GM12892 (cell line): ENCODE results near the gene SUV39H1. TPM values are rescaled to one million over a fixed set of nuclear protein-coding genes. Genes with fewer than 3 reads are reported as not detected.
"Not testable (repeated sequence)": the region's sequence is repeated elsewhere in the genome, so short reads cannot be mapped to it uniquely, and the experiment has no call there.

Experiments used
- DNase-seq: peaks from one replicate; pipeline ENCODE4 v3.0.0; 2011; ENCODE audit not compliant: insufficient read length
- FAIRE-seq: peaks from 2 replicates; lab custom pipeline; 2011; peaks lifted over from hg19 to GRCh38; lab: Jason Lieb, UNC
- POLR2A ChIP-seq: IDR thresholded peaks from 2 replicates; pipeline ENCODE4 v1.6.1; 2011; ENCODE audit warnings: low read depth, low read length, control low read depth
- POLR2AphosphoS5 ChIP-seq: IDR thresholded peaks from 2 replicates; pipeline ENCODE4 v1.6.1; 2011; ENCODE audit warnings: low read depth, low read length, control low read depth
- TAF1 ChIP-seq: IDR thresholded peaks from 2 replicates; pipeline ENCODE4 v1.6.1; 2011; ENCODE audit warnings: low read depth, mild to moderate bottlenecking, control low read depth, low read length, borderline replicate concordance
- polyA plus RNA-seq: library from polyadenylated mRNA; unstranded; fragments of >200 nt; gene quantifications from one replicate; pipeline ENCODE4 v1.2.1, GENCODE V29; 2012; ENCODE audit warnings: missing spikeins, inconsistent platforms; ENCODE audit not compliant: missing spikeins

SUV39H1 gene
- polyA plus RNA-seq: 8.3 TPM

- FAIRE-seq (peak; percentile 84), DNase-seq (peak; percentile 92)
- TF ChIP-seq TAF1 (peak; percentile 59), POLR2A (peak; percentile 66; the same call in 1 of the 2 replicates), POLR2AphosphoS5 (0 out of 2 replicates have a peak, but pooled peaks have one; percentile 58)
Measured at GRCh38 chrX:48696301-48696908, at the start of gene SUV39H1. Gene SUV39H1 (plus strand): TSS chrX:48696734. CDS start chrX:48696785, 51 bp downstream.

GRCh38 chrX:48648336-48648751 is 48.2 kb upstream of the SUV39H1 start:
- no peak for DNase-seq
- FAIRE-seq: no peak
- TF ChIP-seq POLR2A (no peak), POLR2AphosphoS5 (no peak), TAF1 (no peak)

GRCh38 chrX:48649102-48649501 is 47.4 kb upstream of the SUV39H1 start:
- TF ChIP-seq POLR2AphosphoS5 (no peak), TAF1 (no peak), POLR2A (no peak)
- DNase-seq (no peak), FAIRE-seq (no peak)

- DNase-seq, FAIRE-seq: not testable (repeated sequence)
Measured at GRCh38 chrX:48652055-48652579, 44.4 kb upstream of the SUV39H1 start.

GRCh38 chrX:48654746-48655145 is 41.8 kb upstream of the SUV39H1 start:
- not testable (repeated sequence) for FAIRE-seq, DNase-seq

GRCh38 chrX:48659686-48660085 is 36.8 kb upstream of the SUV39H1 start:
- DNase-seq, FAIRE-seq: not testable (repeated sequence)

- no peak for DNase-seq
- FAIRE-seq: no peak
- no peak for TF ChIP-seq POLR2AphosphoS5
- no peak for TF ChIP-seq POLR2A
Measured at GRCh38 chrX:48663241-48663640, 33.3 kb upstream of the SUV39H1 start.

GRCh38 chrX:48664156-48664555 is 32.4 kb upstream of the SUV39H1 start:
- no peak for TF ChIP-seq POLR2AphosphoS5
- TF ChIP-seq TAF1: no peak
- no peak for TF ChIP-seq POLR2A
- no peak for FAIRE-seq
- DNase-seq: no peak

GRCh38 chrX:48665991-48666390 is 30.5 kb upstream of the SUV39H1 start:
- FAIRE-seq (no peak), DNase-seq (no peak)
- TF ChIP-seq TAF1: no peak
- TF ChIP-seq POLR2AphosphoS5: no peak
- TF ChIP-seq POLR2A: no peak

GRCh38 chrX:48666649-48667048 is 29.9 kb upstream of the SUV39H1 start:
- FAIRE-seq (no peak), DNase-seq (no peak)
- no peak for TF ChIP-seq POLR2A
- TF ChIP-seq POLR2AphosphoS5: no peak
- no peak for TF ChIP-seq TAF1

- TF ChIP-seq POLR2A: no peak
- TF ChIP-seq POLR2AphosphoS5: no peak
- no peak for TF ChIP-seq TAF1
- no peak for FAIRE-seq
- no peak for DNase-seq
Measured at GRCh38 chrX:48667509-48667908, 29.0 kb upstream of the SUV39H1 start.

GRCh38 chrX:48668187-48668586 is 28.3 kb upstream of the SUV39H1 start:
- DNase-seq, FAIRE-seq: not testable (repeated sequence)
